Activated effector memory CD4-positive, alpha-beta T cell treated with anti-CD3 and anti-CD28 coated beads, Interleukin-2, amount 50 U/mL, for 16 hours (primary cell): Measurements from ENCODE around the gene BBIP1.

ENCODE experiments used
- DNase-seq: peaks from one replicate; pipeline ENCODE4 v3.0.0-alpha.2; 2020

The BBIP1 gene

GRCh38 chr10:110918643-110919348 lies at the start of gene BBIP1:
TSS of gene BBIP1 (minus strand) at chr10:110919180. CDS start at chr10:110918157, 1,023 bp downstream.
- DNase-seq, result no peak

GRCh38 chr10:110967645-110968044 lies 48.7 kb upstream of the BBIP1 start:
- no peak for DNase-seq

- DNase-seq, result no peak
Measured at GRCh38 chr10:110967009-110967630, 48.1 kb upstream of the BBIP1 start.

- no peak for DNase-seq
Measured at GRCh38 chr10:110966146-110966545, 47.2 kb upstream of the BBIP1 start.

GRCh38 chr10:110965216-110965615 lies 46.2 kb upstream of the BBIP1 start:
- DNase-seq, result no peak

GRCh38 chr10:110964681-110965080 lies 45.7 kb upstream of the BBIP1 start:
- no peak for DNase-seq

- DNase-seq, result no peak
Measured at GRCh38 chr10:110963162-110963561, 44.2 kb upstream of the BBIP1 start.

GRCh38 chr10:110962443-110962842 lies 43.5 kb upstream of the BBIP1 start:
- no peak for DNase-seq

- no peak for DNase-seq
Measured at GRCh38 chr10:110960333-110960712, 41.3 kb upstream of the BBIP1 start.

GRCh38 chr10:110959379-110960332 lies 40.7 kb upstream of the BBIP1 start:
- DNase-seq, result no peak

- no peak for DNase-seq
Measured at GRCh38 chr10:110957606-110958005, 38.6 kb upstream of the BBIP1 start.

- no peak for DNase-seq
Measured at GRCh38 chr10:110951381-110951780, 32.4 kb upstream of the BBIP1 start.

- DNase-seq, result no peak
Measured at GRCh38 chr10:110947061-110947595, 28.1 kb upstream of the BBIP1 start.

GRCh38 chr10:110946496-110946895 lies 27.5 kb upstream of the BBIP1 start:
- no peak for DNase-seq

- DNase-seq, result no peak
Measured at GRCh38 chr10:110944792-110945396, 25.9 kb upstream of the BBIP1 start.

- no peak for DNase-seq
Measured at GRCh38 chr10:110939419-110939818, 20.4 kb upstream of the BBIP1 start.

- no peak for DNase-seq
Measured at GRCh38 chr10:110936757-110937156, 17.8 kb upstream of the BBIP1 start.

- no peak for DNase-seq
Measured at GRCh38 chr10:110932505-110933180, 13.7 kb upstream of the BBIP1 start.

- no peak for DNase-seq
Measured at GRCh38 chr10:110931769-110932381, 12.9 kb upstream of the BBIP1 start.

GRCh38 chr10:110927461-110927860 lies 8.5 kb upstream of the BBIP1 start:
- no peak for DNase-seq

GRCh38 chr10:110923856-110924493 lies 5.0 kb upstream of the BBIP1 start:
- DNase-seq, result no peak
